B cell (primary cell): ENCODE measurements around the gene KIF25.

Experiments used
- EZH2 ChIP-seq: IDR thresholded peaks from 2 replicates; pipeline ENCODE4 v1.6.1; 2012; ENCODE audit warnings: borderline replicate concordance, low read depth, mild to moderate bottlenecking, moderate library complexity, low read length; ENCODE audit not compliant: insufficient read depth, poor library complexity, severe bottlenecking
- TF ChIP-seq, protein P1 (sequence below): fragments of 200-600 bp; IDR thresholded peaks from one replicate; pipeline ENCODE4 v1.8.0; 2022; ENCODE audit warnings: antibody characterized with exemption, mild to moderate bottlenecking

- TF ChIP-seq, protein P1, sequence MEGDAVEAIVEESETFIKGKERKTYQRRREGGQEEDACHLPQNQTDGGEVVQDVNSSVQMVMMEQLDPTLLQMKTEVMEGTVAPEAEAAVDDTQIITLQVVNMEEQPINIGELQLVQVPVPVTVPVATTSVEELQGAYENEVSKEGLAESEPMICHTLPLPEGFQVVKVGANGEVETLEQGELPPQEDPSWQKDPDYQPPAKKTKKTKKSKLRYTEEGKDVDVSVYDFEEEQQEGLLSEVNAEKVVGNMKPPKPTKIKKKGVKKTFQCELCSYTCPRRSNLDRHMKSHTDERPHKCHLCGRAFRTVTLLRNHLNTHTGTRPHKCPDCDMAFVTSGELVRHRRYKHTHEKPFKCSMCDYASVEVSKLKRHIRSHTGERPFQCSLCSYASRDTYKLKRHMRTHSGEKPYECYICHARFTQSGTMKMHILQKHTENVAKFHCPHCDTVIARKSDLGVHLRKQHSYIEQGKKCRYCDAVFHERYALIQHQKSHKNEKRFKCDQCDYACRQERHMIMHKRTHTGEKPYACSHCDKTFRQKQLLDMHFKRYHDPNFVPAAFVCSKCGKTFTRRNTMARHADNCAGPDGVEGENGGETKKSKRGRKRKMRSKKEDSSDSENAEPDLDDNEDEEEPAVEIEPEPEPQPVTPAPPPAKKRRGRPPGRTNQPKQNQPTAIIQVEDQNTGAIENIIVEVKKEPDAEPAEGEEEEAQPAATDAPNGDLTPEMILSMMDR: no peak
- no peak for TF ChIP-seq EZH2
These were observed 17.5 kb downstream of the KIF25 start for GRCh38 chr6:168015009-168015408.
